Uterus (tissue), 4 donors: Measurements from ENCODE around the gene C17orf100. TPM values are rescaled to one million over a fixed set of nuclear protein-coding genes. Genes with fewer than 3 reads are reported as not detected.
"Not testable (repeated sequence)": the region's sequence is repeated elsewhere in the genome, so short reads cannot be mapped to it uniquely, and the experiment has no call there.

Experiments used
- DNase-seq, 2 donors: peaks; one replicate each; pipeline ENCODE4 v3.0.0-alpha.2; 2019 to 2020
- H3K27ac ChIP-seq, 2 donors: fragments of 200-600 bp; sonication (generic); 1 replicate in 1 of 2; 2 replicates in 1 of 2; pipeline ENCODE4 v1.5.1; 2016 to 2018
- H3K27me3 ChIP-seq, 2 donors: fragments of 200-600 bp; sonication (generic); one replicate each; pipeline ENCODE4 v1.5.1; 2018 to 2019; ENCODE audit warnings: control low read depth in 1 of 2
- H3K36me3 ChIP-seq, 2 donors: fragments of 200-600 bp; sonication (generic); one replicate each; pipeline ENCODE4 v1.5.1; 2019; ENCODE audit warnings: control low read depth in 1 of 2
- H3K4me1 ChIP-seq, 2 donors: fragments of 200-600 bp; sonication (generic); one replicate each; pipeline ENCODE4 v1.5.1; 2018 to 2019; ENCODE audit warnings: control low read depth in 1 of 2
- H3K4me3 ChIP-seq, 2 donors: fragments of 200-600 bp; sonication (generic); 1 replicate in 1 of 2; 2 replicates in 1 of 2; pipeline ENCODE4 v1.5.1; 2018 to 2019; ENCODE audit warnings: mild to moderate bottlenecking in 1 of 2
- H3K9me3 ChIP-seq, 2 donors: fragments of 200-600 bp; sonication (generic); one replicate each; pipeline ENCODE4 v1.5.1; 2019; ENCODE audit warnings: control low read depth in 1 of 2
- POLR2A ChIP-seq, 2 donors: fragments of 450-650 bp; IDR thresholded peaks; one replicate each; pipeline ENCODE4 v1.6.1; 2016; ENCODE audit warnings: antibody characterized with exemption in 2 of 2, mild to moderate bottlenecking in 1 of 2, moderate library complexity in 1 of 2
- intact Hi-C: fragments of 100-400 bp; cut with DNase I; formaldehyde crosslinking; loops from one replicate; pipeline ENCODE4 v1.15.1; 2023; ENCODE audit warnings: low total_unique reads
- total RNA-seq, 4 donors: library from RNA; depleted of rRNA in 3 of 4; stranded (reverse); fragments of >200 nt in 3 of 4; gene quantifications; one replicate each; pipeline versions ENCODE4 v1.1.0 to v1.2.4, GENCODE V29; 2014 to 2023
- TF ChIP-seq, protein P1 (sequence below), 4 experiments: fragments of 200-600 bp in 2 of 4; fragments of 450-650 bp in 2 of 4; sonication (generic) in 2 of 4; IDR thresholded peaks; one replicate each; pipeline ENCODE4 v1.5.1; 2016 to 2019; ENCODE audit warnings: antibody characterized with exemption in 4 of 4, mild to moderate bottlenecking in 2 of 4, moderate library complexity in 1 of 4
- donor health status: DM: yes; HTN: yes; CAD: no.

Gene C17orf100
- total RNA-seq, 4 donors from 2014 or later: 0.26 to 3.2 (median 1.3) TPM

DNA sequence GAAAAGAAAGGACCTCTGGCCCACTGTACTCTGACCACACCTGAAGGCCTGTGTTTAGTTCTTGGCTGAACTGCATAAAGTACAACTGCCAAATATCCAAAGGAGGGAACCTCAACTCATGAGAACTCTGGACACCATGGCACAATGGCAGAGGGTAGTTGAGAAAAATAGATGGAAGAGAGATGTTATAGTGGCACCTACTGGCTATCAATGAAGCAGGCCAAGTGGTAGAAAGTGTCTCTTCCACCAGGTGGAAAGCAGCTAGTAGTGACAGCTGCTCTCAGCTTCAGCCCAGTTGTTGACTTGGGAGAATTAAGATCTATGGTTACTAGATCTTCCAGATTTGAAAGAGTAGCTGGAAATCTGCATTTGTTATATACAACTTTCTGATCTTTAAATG, 3.4 kb upstream of the C17orf100 start:
- H3K9me3 ChIP-seq: no peaks in the 10 kb centered on the region
- H3K27me3 ChIP-seq: no peaks in the 10 kb centered on the region
- H3K36me3 ChIP-seq: no peaks in the 10 kb centered on the region
- DNase-seq: no peak
- H3K4me3 ChIP-seq: no peak overlapping the region
- intact Hi-C loops: no loop called here
- no peak for TF ChIP-seq POLR2A (IDR thresholded peaks at IDR 0.05)
- TF ChIP-seq, protein P1, sequence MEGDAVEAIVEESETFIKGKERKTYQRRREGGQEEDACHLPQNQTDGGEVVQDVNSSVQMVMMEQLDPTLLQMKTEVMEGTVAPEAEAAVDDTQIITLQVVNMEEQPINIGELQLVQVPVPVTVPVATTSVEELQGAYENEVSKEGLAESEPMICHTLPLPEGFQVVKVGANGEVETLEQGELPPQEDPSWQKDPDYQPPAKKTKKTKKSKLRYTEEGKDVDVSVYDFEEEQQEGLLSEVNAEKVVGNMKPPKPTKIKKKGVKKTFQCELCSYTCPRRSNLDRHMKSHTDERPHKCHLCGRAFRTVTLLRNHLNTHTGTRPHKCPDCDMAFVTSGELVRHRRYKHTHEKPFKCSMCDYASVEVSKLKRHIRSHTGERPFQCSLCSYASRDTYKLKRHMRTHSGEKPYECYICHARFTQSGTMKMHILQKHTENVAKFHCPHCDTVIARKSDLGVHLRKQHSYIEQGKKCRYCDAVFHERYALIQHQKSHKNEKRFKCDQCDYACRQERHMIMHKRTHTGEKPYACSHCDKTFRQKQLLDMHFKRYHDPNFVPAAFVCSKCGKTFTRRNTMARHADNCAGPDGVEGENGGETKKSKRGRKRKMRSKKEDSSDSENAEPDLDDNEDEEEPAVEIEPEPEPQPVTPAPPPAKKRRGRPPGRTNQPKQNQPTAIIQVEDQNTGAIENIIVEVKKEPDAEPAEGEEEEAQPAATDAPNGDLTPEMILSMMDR (IDR thresholded peaks at IDR 0.05): no peak
- peaks cover 0 to 8% of the 10 kb centered on the region in 2 donors for H3K4me1 ChIP-seq
- H3K27ac ChIP-seq: no peak overlapping the region

DNA sequence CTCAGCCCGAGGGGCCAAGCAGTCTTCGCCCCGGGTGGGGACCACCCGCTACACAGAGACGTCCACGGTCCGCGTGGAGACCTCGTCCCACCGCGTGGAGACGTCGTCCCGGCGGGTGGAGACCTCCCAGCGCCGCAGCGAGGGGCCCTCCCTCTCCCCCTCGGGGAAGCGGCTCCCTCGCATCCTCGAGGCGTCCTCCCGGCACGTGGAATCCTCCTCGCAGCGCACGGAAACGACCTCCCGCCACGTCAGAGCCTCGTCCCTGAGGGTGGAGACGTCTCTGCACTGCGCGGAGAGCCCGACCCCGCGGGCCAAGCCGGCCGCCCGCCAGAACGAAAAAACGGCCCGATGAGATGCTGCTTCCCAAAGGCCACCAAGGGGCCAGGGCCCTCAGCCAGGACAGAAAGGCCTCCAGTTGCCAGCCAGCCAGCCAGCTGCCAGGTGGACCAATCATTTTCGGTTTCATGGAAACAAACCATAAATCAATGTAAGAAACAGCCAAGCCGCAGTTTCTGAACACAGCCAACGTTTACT, 424 bp downstream of the C17orf100 start:
- Histone ChIP-seq H3K27me3 (no peaks in the 10 kb centered on the region), H3K27ac (peak overlapping the region; percentile 72 to 77), H3K4me3 (peak overlapping the region; percentile 70 to 85), H3K9me3 (no peaks in the 10 kb centered on the region), H3K4me1 (peaks cover 0 to 8% of the 10 kb centered on the region in 2 donors), H3K36me3 (no peaks in the 10 kb centered on the region)
- TF ChIP-seq POLR2A (IDR thresholded peaks at IDR 0.05): no peak
- TF ChIP-seq, protein P1 (IDR thresholded peaks at IDR 0.05): peak in 1 of 4 experiments; percentile 9
- intact Hi-C loops: no loop called here
- DNase-seq: peak; percentile 63 to 84

DNA sequence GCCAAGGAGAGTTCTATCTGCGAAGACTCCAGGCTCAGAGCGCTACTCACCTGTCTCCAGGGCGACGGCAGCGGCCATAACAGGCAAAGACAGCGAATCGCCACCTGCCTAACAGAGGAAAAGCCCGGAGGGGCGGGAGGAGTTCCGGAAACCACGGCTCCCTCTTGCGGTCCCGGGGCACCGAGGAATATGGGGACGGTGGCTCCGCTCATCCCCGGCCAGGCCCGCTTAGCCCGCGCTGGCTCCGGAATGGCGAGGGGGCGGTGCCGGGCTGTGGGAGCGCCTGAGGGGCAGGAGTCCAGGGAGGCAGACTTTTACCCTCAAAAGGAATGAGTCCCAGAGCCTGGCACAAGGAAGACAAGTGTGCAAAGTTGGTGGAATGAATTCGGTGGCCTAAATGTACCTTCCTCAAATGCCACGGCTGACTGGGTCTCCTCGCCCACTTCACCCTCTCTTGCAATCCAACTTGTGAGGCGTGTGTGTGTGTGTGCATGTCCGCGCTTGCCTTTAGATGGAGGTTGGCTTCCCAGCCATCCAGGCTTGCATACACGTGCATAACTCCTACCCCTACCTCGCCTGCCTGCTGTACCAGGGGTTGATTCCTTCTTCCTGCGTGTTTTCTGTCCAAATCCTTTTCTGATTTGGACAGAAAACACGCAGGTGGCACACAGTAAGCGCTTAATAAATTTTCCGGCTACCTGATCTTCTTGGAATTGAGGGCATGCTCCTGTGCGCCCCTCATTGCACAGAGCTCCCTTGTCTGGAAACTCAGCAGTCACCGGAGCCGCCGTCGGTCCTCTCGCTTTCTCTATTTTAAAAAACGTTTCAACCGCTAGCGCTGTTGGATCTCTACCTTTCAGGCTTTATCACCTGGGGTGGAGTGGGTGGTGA, 3.5 kb downstream of the C17orf100 start:
- no peak overlapping the region for H3K4me3 ChIP-seq
- H3K27ac ChIP-seq: no peak overlapping the region
- no peak for DNase-seq
- H3K27me3 ChIP-seq: no peaks in the 10 kb centered on the region
- H3K9me3 ChIP-seq: no peaks in the 10 kb centered on the region
- intact Hi-C loops: no loop called here
- TF ChIP-seq, protein P1 (IDR thresholded peaks at IDR 0.05): no peak
- TF ChIP-seq POLR2A (IDR thresholded peaks at IDR 0.05): no peak
- no peaks in the 10 kb centered on the region for H3K36me3 ChIP-seq
- H3K4me1 ChIP-seq: peaks cover 0 to 6% of the 10 kb centered on the region in 2 donors

DNA sequence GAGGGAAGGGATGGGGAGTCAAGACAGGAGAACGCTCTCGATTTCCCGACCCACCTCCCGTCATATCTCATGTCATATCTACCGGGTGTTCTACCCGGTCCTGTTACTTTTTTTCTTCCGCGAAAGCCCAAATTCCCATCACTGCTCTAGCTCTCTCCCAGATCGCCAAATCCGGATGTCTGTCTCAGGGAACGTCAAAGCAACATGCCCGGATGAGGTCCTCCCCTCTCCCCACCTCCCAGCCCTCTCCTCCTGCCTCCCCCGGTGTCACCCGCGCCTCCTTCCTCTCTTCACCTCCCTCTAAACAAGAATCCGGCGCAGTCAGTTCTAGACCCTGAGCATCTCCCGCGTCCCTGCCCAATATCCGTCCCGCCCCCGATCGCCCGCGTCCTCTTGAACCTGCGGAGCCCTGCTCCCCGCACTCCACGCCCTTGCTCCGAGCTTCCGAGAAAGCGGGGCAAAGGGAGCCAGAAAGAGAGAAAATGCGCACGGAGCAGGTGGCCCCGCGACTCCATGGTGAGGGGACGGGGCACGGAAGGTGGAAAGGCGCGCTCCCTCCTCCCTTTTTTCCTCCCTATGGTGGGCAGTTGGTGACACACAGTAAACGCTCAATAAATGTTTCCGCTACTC, 4.3 kb downstream of the C17orf100 start:
- intact Hi-C loops, DNase-seq, H3K27ac ChIP-seq, H3K4me3 ChIP-seq, H3K4me1 ChIP-seq, H3K9me3 ChIP-seq, H3K27me3 ChIP-seq, H3K36me3 ChIP-seq: not testable (repeated sequence)

DNA sequence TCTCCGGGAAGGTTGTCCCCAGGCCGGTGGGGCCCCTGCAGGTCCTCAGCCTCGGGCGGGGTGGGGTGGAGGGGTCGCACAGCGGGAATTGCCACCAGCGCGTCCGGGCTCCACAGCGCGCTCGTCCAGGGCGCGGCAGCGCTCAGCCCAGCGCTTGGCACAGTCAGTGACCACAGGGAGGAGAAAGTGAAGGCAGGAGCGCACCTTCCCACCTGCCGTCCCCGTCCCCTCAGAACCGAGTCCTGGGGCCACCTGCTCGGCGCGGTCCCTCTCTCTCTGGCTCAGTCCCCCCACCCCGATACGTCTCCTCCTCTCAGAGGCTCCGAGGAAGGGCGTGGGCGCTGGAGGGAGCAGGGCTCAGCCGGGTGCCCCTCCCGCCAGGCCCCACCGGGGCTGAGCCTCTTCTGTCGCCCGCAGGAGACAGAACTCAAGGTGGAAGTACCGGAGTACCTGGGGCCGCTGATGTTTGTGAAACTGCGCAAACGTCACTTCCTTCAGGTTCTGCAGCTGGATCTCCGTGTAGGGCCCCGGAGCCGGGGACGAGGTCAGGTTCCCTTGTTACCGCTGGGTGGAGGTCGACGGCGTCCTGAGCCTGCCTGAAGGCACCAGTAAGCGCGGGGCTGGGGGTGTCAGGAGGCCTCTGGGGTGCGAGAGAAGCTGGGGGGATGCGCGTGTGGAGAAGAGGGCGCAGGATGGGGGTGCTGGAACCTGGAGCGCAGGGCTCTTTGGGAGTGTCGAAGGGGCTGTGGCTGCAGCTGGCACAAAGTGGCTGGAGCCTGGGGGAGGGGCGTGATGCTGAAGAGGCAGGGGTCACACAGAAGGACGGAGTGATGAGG, 5.5 kb downstream of the C17orf100 start:
- DNase-seq, H3K9me3 ChIP-seq, H3K27ac ChIP-seq, H3K36me3 ChIP-seq, H3K4me3 ChIP-seq, H3K27me3 ChIP-seq, H3K4me1 ChIP-seq, intact Hi-C loops: not testable (repeated sequence)
